H1 (cell line): ENCODE measurements around the gene ZNF302.

Experiments used
- POLR2A ChIP-seq, 2 experiments: IDR thresholded peaks; 1 replicate in 1 of 2; 2 replicates in 1 of 2; pipeline ENCODE4 v1.6.1; 2011; ENCODE audit warnings: low read depth in 2 of 2, low read length in 2 of 2, mild to moderate bottlenecking in 2 of 2; ENCODE audit errors: control extremely low read depth in 1 of 2
- RAD21 ChIP-seq, 2 experiments: IDR thresholded peaks in 1 of 2; conservative IDR thresholded peaks in 1 of 2; 2 replicates each; pipeline ENCODE4 v1.6.1; 2011; ENCODE audit warnings: low read depth in 2 of 2, low read length in 2 of 2, improper control_type of control experiment in 1 of 2, inconsistent platforms in 1 of 2, mild to moderate bottlenecking in 1 of 2, moderate library complexity in 1 of 2
- TF ChIP-seq, protein P1 (sequence below), 3 experiments: IDR thresholded peaks; 1 replicate in 2 of 3; 2 replicates in 1 of 3; pipeline versions ENCODE4 v1.5.1 to v1.6.1; 2011; ENCODE audit warnings: low read length in 3 of 3, mild to moderate bottlenecking in 3 of 3, inconsistent platforms in 2 of 3, low read depth in 1 of 3, moderate library complexity in 1 of 3; ENCODE audit not compliant: insufficient read depth in 1 of 3; ENCODE audit errors: control extremely low read depth in 1 of 3

DNA sequence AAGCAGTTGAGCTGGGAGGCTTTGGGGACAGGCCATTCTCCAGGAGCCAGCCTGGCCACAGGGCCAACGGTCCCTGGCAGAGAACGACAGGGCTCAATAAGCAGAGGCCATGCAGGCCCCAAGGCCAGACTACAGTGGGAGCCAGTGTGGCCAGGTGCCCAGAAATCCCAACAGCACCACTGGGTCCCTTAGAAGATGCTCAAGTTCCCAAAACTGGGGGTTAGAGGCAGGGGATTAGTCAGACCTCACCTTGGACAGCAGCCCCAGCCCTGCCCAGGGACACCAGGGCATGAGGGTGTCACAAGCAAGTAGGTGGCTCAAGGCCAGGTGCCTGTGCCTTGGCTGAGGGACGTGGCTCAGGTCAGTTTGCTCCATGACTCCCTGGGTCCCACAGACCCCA, 13.3 kb upstream of the ZNF302 start:
- TF ChIP-seq POLR2A (IDR thresholded peaks at IDR 0.05; ENCODE audit: control extremely low read depth in 1 of 2, low read depth in 2 of 2, low read length in 2 of 2) (no peak), RAD21 (IDR thresholded peaks at IDR 0.05 in 1 of 2, conservative IDR thresholded peaks at IDR 0.05 in 1 of 2; ENCODE audit: low read depth in 2 of 2, low read length in 2 of 2) (no peak)
- TF ChIP-seq, protein P1, sequence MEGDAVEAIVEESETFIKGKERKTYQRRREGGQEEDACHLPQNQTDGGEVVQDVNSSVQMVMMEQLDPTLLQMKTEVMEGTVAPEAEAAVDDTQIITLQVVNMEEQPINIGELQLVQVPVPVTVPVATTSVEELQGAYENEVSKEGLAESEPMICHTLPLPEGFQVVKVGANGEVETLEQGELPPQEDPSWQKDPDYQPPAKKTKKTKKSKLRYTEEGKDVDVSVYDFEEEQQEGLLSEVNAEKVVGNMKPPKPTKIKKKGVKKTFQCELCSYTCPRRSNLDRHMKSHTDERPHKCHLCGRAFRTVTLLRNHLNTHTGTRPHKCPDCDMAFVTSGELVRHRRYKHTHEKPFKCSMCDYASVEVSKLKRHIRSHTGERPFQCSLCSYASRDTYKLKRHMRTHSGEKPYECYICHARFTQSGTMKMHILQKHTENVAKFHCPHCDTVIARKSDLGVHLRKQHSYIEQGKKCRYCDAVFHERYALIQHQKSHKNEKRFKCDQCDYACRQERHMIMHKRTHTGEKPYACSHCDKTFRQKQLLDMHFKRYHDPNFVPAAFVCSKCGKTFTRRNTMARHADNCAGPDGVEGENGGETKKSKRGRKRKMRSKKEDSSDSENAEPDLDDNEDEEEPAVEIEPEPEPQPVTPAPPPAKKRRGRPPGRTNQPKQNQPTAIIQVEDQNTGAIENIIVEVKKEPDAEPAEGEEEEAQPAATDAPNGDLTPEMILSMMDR (IDR thresholded peaks at IDR 0.05; ENCODE audit: control extremely low read depth in 1 of 3, insufficient read depth in 1 of 3, low read depth in 1 of 3, low read length in 3 of 3) = no peak
